Subcutaneous adipose tissue (tissue), 4 donors: ENCODE data around the gene PIK3R5. TPM values are rescaled to one million over a fixed set of nuclear protein-coding genes. Genes with fewer than 3 reads are reported as not detected.

ENCODE experiments used
- CTCF ChIP-seq: fragments of 450-650 bp; IDR thresholded peaks from one replicate; pipeline ENCODE4 v1.5.1; 2016; ENCODE audit warnings: low read depth, mild to moderate bottlenecking, control low read depth, antibody characterized with exemption, moderate library complexity
- total RNA-seq, 4 donors: library from RNA; depleted of rRNA; stranded (reverse); fragments of >200 nt; gene quantifications; one replicate each; pipeline ENCODE4 v1.1.0, GENCODE V29; 2016

Gene PIK3R5, protein sequence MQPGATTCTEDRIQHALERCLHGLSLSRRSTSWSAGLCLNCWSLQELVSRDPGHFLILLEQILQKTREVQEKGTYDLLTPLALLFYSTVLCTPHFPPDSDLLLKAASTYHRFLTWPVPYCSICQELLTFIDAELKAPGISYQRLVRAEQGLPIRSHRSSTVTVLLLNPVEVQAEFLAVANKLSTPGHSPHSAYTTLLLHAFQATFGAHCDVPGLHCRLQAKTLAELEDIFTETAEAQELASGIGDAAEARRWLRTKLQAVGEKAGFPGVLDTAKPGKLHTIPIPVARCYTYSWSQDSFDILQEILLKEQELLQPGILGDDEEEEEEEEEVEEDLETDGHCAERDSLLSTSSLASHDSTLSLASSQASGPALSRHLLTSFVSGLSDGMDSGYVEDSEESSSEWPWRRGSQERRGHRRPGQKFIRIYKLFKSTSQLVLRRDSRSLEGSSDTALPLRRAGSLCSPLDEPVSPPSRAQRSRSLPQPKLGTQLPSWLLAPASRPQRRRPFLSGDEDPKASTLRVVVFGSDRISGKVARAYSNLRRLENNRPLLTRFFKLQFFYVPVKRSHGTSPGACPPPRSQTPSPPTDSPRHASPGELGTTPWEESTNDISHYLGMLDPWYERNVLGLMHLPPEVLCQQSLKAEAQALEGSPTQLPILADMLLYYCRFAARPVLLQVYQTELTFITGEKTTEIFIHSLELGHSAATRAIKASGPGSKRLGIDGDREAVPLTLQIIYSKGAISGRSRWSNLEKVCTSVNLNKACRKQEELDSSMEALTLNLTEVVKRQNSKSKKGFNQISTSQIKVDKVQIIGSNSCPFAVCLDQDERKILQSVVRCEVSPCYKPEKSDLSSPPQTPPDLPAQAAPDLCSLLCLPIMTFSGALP
- 10 to 100 TPM; 12.2 to 56.9 (median 25.5) TPM for total RNA-seq

GRCh38 chr17:8965394-8966168, at the start of gene PIK3R5:
Gene PIK3R5 (minus strand): TSS chr17:8965707. CDS start chr17:8911494, 54,213 bp downstream.
- no peak for TF ChIP-seq CTCF

DNA sequence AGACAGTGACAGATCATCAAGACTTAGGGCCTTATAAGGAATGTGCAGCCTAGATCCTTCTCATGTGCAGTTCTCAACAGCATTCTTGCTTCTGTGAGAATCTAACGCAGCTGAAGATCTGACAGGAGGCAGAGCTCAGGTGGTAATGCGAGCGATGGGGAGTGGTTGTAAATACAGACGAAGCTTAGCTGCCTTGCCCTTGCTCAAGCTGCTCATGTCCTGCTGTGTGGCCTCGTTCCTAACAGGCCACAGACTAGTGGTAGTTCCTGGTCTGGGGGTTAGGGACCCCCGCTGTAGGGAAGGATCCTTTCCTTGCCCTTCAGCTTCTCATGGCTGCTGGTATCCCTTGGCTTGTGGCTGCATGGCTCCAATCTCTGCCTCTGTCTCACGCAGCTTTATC, 45.5 kb upstream of the PIK3R5 start:
- no peak for TF ChIP-seq CTCF

GRCh38 chr17:9009737-9010136, 44.2 kb upstream of the PIK3R5 start:
- no peak for TF ChIP-seq CTCF

DNA sequence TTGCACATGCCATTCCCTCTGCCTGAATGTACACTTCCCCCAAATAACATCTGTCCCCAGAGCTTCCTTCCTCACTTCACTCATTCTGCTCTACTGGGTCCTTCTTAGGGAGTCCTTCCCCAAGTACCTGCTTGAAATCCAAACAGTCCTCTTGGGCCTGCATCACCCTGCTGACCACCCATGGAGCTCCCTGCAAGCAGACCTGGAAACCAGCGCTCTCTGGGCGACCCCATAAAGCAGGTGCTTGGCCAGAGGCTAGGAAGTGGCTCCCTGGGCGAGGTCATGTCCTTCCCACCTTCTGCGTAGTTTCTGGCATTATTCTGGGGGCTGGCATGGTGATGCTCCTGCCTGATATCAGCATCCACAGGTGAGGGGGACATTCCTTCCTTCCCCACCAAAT, 43.6 kb upstream of the PIK3R5 start:
- TF ChIP-seq CTCF, result no peak

DNA sequence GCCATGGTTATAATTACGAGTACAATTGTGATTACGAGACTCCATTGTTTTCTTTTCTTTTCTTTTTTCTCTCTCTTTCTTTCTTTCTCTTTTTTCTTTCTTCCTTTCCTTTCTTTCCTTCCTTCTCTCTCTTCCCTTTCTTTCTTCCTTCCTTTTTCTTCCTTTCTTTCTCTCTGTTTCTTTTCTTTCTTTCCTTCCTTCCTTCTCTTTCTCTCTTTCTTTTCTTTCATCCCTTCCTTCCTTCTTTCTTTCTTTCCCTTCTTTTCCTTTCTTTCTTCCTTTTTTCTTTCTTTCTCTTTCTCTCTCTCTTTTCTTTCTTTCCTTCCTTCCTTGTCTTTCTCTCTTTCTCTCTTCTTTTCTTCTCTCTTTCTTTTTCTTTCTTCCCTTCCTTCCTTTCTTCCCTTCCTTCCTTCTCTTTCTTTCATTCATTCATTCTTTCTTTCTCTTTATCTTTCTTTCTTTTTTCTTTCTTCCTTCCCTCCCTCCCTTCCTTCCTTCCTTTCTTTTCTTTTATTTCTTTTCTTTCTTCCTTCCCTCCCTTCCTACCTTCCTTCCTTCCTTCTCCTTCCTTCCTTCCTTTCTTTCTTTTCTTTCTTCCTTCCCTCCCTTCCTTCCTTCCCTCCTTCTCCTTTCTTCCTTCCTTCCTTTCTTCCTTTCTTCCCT, 41.7 kb upstream of the PIK3R5 start:
- TF ChIP-seq CTCF, result no peak

DNA sequence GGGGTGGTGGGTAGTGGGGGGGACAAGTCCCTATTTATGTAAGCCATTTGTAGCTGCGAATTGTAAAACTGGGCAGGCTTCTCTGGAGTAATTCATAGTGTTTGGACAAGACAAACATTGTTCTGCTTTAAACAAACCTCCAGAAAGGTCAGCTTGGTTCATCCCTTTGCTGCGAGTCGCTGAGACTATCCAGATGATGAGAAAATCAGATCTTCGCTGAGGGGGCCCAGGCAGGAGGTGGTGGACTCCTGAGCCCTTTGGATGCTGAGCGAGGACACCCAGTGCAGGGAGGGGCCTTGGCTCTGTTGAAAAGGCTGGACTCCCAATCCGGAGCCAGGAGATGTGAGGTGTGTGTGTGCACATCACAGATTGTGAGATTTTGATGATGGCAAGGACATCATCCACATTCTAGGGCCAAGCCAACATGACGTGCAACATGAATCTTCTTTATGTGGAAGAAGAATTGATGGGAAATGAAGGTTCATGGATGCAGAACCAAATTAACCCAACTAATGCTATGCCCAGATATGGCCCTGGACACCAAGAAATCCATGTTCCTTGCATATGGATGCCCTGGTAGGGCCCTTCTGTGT, 40.8 kb upstream of the PIK3R5 start:
- TF ChIP-seq CTCF, result no peak
